ENCODE measurements around the gene DPCD. TPM values are rescaled to one million over a fixed set of nuclear protein-coding genes. Genes with fewer than 3 reads are reported as not detected.

DPCD gene
- polyA plus RNA-seq, 1 donor = 11.8 TPM

Other genes starting within 250 kb of the DPCD start
- 29.5 TPM for gene BTRC, start 234.2 kb upstream of the DPCD start, polyA plus RNA-seq (ENCODE audit: insufficient read length)
- gene POLL, start 64 bp upstream of the DPCD start, polyA plus RNA-seq (ENCODE audit: insufficient read length) = 28.9 TPM
- 47.8 TPM for gene FBXW4, start 106.8 kb downstream of the DPCD start, polyA plus RNA-seq (ENCODE audit: insufficient read length)
- 0.36 TPM for gene FGF8, start 187.8 kb downstream of the DPCD start, polyA plus RNA-seq (ENCODE audit: insufficient read length)
- 56.9 TPM for gene NPM3, start 195.1 kb downstream of the DPCD start, polyA plus RNA-seq (ENCODE audit: insufficient read length)
- 115 TPM for gene OGA, start 230.1 kb downstream of the DPCD start, polyA plus RNA-seq (ENCODE audit: insufficient read length)